ENCODE data around the gene YJU2.
"Not testable (repeated sequence)": the region's sequence is repeated elsewhere in the genome, so short reads cannot be mapped to it uniquely, and the experiment has no call there.

Gene YJU2

DNA sequence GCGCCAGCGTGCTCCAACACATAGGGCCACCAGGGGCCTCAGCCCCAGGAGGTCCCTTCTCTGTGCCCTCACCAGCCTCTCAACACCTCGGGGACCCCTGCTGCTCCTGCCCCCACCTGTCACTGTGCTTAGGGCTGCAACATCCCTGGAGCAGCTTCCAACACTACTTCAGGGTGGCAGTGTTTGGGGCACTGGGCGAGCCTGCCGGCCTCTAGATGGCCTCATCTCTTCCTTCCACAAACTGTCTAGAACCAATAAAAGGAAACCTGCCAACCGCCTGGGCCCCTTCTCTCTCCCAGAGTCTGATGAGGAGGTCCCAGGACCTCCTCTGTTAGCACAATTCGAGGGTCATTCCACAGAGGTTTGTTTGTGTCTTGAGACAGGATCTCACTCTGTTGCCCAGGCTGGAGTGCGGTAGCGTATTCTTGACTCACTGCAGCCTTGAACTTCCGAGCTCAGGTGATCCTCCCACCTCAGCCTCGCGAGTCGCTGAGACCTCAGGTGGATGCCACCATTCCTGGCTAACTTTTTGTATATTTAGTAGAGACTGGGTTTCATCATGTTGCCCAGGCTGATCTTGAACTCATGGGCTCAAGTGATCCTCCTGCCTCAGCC is 22.0 kb downstream of the YJU2 start:
- DNase-seq = no peak

DNA sequence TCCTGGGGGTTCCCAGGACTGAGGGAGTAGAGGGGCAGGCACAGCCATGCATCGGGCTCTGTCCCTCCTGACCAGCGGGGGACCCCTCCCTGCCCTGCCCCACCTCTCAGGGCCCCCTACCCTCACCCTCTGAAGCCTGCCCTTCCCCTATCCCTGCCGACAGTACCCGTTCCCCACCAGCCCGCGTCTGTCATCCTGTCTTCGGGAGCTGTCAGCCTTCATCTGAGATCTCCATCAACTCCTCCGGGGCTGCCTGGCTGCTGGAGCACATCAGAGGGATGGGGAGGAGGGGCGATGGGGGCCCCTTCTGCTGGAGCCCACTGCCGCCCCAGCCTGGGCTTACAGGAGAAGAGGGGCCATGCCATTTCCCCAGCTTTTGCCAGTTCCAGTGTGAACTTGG is 26.0 kb downstream of the YJU2 start:
- no peak for DNase-seq

DNA sequence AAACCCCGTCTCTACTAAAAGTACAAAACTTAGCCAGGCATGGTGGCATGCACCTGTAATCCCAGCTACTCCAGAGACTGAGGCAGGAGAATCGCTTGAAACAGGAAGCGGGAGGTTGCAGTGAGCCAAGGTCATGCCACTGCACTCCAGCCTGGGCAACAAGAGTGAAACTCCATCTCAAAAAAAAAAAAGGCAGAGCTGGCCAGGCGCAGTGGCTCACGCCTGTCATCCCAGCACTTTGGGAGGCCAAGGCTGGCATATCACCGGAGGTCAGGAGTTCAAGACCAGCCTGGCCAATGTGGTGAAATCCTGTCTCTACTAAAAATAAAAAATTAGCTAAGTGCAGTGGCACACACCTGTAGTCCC is 27.4 kb downstream of the YJU2 start:
- DNase-seq = not testable (repeated sequence)

DNA sequence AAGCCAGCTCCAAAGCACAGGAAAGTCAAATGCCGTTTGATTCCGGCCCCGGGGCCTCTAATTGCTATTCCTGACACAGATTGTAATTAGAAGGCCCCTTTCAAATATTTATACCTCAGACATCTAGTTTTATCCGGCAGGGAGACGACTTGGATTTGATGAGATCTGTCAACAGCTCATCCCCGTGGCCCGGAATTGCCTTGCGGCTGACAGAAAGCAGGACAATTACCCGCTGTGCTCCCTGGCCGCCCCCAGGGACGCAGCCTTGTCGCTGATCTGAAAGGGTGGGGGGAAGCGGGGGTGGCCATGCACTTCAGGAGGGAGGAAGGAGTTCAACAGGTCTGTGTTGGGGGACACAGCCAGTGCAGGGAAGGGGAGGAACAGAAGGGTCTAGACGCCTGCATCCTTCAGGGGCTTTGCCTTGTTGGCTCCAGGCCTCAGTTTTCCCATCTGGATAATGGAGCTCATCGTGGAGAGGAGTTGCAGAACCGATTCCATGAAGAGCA is 30.4 kb downstream of the YJU2 start:
- no peak for DNase-seq

DNA sequence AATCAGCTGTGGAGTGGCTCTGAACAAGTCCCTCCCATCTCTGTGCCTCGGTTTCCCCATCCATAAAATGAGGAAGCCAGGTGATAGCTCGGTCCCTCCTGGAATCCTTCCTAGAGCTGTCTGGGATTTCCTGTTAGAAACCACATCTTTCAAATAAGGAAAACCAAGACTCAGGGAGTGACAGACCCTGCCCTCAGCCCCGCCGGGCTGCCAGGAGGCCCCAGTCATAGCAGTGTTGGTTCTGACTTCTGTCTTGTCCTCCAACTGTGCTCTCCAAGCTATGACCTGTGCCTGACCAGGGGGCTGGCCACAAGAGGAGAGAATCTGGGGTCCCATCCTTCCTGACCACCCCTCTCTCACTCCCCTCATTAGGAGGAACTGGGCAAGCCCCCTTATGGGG is 31.1 kb downstream of the YJU2 start:
- no peak for DNase-seq

DNA sequence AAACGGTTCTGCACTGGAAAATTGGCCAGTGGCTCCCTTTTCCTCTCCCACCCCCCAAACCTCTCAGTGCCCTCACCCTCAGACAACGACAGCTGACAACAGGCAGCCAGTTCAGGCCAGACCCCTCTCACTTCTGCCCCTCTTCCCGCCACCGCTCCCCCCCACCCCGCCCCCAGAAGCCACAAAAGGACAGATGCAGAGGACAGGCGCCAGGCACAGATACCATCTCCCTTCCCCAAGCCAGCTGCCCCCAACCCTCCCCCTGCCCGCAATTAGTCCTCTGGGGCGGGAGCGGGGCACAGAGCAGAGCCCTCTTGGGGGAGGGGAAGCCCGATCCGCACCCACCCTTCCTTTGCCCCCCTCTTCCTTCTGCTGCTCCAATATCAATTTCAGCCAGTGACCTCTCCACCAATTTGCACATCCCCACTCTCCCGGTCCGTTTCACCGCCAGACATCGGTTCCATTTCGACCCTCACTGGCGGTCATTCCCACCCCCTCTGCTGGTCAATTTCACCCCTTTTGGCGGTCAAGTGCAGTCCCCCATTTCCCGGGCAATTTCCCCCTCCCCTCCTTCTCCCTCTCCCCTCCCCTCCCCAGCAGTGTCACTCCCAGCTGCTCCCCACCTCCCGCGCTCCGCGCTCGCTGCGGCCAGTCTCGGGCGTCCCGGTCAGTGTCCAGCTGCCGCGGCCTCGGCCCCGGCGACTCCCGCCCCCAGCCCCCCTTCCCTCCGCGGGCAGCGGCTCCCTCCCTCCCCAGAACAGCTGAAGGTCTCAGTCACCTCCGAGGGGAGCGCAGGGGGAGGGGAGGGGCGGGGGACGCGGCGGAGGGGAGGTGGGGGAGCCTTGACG is 31.8 kb downstream of the YJU2 start, which contains the start of gene SHD:
Gene SHD (plus strand): TSS at position 848 of the 848 bp plus-strand sequence. CDS start 798 bp downstream, outside the sequence.
- DNase-seq = no peak

DNA sequence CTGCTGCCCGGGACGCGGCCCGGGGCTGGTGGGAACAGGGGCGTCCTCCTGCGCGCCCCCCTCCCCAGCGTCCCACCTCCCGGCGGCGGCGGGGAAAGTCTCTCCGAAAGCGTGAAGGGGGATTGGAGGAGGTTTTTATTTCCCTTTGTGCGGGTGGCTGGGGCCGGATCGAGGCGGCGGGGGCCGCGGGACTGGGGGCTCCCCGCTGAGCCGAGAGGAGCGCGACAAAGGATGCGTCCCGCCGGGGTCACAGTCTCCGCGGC is 32.3 kb downstream of the YJU2 start:
- DNase-seq = no peak

DNA sequence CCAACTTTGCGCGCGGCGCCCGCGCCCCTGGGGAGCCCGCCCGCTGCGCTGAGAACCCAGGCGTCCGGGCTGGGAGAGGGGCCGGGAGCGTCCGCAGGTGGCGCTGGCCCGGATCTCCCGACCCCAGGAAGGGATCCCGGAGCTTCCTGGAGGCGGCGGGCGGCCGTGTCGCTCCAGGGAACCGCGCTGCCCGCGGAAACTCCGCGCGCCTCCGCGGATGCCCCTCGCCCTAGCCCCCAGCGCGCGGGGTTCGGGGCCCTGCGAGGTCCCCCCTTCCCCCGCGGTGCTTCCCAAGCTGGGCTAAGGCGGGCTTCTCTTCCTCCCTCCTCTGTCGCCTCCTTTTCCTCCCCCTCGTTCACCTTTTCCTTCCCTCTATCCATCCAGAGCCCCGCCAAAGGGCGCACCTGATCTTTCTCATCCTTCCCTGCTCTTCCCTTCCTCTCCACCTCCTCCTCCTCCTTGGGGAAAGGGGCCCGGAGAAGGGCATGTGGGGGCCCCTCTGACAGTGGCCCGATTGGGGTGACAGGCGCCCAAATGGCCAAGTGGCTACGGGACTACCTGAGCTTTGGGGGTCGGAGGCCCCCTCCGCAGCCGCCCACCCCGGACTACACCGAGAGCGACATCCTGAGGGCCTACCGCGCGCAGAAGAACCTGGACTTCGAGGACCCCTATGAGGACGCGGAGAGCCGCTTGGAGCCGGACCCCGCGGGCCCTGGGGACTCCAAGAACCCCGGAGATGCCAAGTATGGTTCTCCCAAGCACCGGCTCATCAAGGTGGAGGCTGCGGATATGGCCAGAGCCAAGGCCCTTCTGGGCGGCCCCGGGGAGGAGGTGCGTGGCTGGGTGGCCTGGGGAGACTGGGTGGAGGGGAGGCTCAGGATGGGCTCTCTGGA is 32.9 kb downstream of the YJU2 start:
- DNase-seq = no peak

DNA sequence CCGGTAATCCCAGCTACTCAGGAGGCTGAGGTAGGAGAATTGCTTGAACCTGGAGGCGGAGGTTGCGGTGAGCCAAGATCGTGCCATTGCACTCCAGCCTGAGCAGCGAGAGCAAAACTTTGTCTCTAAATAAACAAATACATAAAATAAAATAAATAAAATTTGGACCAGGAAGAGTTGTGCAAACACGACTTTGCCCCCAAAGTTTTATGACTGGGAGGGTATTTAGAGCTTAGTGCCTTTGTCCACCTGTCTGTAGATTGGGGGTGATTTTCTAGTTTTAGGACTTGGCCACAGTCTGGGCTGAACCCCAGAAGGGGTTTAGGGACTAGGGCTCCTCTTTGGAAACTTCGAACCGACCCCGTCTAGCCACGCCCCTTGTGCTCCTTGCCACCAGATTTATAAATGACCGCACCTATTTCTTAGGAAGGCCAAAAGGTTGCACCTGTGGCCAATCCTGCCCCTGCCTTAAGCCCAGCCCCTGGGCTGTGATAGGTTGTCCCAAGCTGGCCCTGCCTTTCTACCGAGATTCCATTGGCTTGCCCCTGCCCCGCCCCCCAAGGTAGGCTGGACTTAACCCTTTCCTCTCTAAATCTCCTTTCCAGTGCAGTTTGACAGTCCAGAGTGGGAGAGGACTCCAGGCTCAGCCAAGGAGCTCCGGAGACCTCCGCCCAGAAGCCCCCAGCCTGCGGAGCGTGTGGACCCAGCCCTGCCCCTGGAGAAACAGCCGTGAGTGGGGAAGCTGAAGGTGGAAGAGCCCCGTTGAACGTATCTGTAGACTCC is 37.5 kb downstream of the YJU2 start:
- DNase-seq = no peak

DNA sequence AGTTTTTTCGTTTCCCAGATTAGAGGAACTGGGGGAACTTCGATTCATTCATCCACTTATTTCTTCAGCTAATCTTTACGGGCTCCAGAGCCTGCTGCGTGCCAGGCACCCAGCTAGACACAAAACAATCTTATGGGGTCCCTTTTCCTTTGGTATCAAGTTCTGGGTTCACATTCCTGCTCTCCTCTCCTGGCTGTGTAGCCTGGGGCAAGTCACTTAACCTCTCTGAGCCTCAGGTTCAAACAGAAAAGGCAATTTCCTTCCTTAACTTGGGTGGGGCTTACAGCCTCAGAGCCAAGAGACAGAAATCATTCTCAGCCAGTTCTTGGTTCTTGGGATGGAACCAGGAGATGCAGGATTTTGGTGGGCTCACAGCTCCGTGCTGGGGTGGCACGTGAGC is 38.1 kb downstream of the YJU2 start:
- no peak for DNase-seq

DNA sequence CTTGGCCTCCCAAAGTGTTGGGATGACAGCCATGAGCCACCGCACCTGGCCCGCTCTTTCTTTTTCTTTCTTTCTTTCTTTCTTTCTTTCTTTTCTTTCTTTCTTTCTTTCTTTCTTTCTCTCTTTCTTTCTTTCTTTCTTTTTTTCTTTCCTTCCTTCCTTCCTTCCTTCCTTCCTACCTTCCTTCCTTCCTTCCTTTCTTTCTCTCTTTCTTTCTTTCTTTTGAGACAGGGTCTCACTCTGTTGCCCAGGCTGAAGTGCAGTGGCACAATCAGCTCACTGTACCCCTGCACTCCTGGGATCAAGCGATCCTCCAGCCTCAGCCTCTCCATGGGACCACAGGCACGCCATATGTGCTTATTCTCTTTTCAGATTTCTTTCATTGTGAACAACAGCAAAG is 39.3 kb downstream of the YJU2 start:
- DNase-seq = not testable (repeated sequence)

DNA sequence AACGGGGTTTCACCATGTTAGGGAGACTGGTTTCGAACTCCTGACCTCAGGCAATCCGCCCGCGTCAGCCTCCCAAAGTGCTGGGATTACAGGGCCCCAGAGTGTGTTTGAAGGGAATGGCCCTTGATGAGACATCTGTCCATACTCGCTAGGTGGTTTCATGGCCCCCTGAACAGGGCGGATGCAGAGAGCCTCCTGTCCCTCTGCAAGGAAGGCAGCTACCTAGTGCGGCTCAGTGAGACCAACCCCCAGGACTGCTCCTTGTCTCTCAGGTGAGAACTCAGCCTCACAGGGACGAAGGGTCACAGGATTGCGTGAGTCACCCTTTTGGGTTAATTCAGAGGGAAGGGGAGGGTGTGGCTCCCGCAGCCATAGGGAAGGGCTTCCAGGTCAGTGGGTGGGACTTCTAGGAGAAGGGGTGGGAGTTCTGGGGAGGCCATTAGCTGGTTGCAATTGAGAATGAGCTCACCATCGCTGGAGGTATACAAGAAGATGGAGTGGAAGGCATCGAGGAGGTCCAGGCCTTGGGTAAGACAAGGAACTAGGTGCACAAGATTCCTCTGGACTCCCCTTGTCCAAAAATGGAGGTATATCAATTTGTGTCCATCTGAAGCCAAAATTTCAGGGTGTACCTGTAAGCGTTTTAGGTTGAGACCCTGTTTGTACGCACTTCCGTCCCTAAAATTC is 41.4 kb downstream of the YJU2 start:
- DNase-seq = no peak

DNA sequence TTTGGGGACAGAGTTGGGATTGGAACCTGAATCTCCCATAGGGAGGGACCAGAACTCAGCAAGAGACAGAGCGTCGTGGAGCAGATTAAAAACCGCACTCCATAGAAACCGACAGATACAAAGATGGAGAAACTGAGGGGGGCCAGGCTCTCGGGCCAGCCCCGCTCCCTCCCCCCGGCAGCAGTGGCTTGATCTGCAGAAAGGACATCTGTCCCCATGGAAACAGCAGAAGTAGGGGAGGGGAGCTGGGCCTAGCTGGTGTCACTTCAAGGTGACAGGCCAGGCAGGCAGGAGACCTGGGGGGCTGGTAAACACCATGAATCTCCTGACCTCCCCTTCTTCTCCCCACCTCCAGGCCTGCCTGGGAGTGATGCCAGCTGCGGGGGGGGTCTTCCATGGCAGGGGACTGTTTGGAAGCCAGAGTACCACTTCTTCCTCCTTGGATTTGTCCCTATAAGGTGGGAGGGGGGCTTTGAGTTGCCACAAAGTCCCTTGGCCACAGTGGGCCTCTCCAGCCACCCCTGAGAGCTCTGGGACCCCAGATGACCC is 44.4 kb downstream of the YJU2 start:
- DNase-seq = no peak

DNA sequence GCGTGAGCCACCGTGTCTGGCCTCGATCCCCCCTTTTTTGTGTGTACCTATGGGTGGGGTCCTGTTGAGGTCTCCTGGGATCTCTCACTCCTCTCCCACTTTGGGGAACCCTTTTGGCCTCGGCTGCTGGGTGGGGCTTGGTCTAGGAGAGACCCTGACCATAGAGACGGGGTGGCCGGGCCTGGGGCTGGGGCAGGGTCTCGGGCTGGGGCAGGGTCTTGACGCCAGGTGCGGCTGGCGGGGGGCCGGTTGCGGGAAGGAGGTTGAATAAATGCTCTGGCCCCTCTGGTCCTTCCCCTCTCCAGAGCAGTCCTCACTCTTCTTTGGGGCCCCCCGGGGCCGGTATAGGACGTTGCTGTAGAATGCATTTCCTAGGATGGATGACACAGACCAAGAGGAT is 45.6 kb downstream of the YJU2 start:
- DNase-seq = no peak

DNA sequence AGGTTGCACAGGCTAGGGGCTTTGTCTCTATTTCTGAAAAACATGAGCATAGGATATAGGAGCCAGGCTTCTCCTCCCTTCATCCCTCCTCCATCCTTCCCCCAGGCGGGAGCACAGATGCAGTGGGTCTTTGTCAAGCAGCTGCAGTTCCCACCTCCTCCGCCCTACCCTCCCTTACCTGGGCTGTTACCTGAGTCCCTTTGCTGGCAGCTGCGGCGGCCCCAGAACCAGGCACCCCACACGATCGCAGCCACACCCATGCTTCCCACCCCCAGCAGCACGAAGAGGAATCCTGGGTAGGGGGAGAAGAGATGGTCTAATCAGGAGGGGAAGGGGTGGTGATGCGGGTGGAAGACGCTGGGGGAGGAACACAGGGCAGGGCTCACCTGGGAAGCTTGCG is 47.5 kb downstream of the YJU2 start:
- DNase-seq = no peak

DNA sequence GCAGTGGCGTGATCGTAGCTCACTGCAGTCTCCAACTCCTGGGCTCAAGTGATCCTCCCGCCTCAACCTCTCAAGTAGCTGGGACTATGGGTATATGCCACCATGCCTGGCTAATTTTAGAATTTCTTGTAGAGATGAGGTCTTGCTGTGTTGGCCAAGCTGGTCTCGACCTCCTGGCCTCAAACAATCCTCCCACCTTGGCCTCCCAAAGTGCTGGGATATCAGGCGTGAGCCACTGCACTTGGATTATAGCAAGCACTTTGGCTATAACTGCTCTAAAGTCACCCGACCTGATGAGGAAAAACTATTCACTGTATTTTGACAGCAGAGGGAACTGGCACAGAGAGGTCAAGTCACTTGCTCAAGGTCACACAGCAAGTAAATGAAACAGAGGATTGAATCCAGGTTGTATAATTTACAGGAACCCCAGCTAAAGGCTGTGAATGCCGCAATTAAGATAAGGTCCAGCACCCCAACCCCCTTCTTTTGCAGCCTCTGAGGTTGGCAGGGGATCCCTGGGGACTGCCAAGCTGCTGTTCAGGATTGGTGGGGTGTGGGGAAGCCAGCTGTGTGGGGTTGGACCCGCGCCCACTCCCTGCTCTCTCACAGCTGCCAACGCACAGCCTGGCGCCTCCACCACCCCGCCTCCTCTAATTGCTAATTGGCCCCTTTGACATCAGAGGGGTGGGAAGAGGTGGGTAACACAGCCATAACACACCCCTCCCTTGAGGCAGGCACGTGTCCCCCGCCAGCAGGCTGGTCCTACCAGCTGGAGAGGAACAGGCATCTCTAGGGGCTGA is 49.3 kb downstream of the YJU2 start:
- peak; percentile 81 for DNase-seq

DNA sequence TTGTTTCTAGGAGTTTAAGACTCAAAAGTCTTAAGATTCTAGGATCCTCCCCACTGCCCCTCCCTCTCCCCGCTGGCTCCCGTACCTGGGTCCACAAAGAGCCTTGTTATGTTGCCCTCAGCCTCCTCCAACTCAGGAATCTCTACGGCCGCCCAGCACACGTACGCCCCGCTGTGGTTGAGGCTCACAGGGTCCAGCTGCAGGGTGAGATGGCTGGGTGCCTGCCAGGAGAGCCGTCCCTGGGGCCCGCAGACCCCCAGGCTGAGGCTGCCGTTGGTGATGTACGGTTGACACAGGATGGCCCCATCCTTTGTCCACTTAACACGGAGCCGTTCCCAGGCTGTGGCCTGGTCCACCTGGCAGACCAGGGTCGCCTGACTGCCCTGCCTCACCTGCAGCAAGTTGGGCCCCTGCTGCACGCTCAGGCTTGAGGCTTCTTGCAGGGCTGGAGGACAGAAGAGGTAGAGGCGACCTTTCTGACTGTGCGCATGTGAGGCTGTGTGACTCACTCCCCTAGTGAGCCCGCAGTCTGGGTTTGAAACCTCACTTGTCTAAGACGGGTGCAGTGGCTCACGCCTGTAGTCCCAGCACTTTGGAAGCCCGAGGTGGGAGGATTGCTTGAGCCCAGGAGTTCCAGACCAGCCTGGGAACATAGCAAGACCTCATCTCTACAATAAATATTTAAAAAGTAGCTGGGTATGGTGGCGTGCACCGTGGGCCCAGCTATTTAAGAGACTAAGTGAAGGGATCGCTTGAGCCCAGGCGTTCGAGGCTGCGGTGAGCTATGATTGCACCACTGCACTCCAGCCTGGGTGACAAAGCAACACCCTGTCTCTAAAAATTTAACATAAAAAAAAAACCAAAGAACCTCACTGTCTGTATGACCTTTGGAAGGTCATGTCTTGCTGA is 51.3 kb downstream of the YJU2 start:
- no peak for DNase-seq

DNA sequence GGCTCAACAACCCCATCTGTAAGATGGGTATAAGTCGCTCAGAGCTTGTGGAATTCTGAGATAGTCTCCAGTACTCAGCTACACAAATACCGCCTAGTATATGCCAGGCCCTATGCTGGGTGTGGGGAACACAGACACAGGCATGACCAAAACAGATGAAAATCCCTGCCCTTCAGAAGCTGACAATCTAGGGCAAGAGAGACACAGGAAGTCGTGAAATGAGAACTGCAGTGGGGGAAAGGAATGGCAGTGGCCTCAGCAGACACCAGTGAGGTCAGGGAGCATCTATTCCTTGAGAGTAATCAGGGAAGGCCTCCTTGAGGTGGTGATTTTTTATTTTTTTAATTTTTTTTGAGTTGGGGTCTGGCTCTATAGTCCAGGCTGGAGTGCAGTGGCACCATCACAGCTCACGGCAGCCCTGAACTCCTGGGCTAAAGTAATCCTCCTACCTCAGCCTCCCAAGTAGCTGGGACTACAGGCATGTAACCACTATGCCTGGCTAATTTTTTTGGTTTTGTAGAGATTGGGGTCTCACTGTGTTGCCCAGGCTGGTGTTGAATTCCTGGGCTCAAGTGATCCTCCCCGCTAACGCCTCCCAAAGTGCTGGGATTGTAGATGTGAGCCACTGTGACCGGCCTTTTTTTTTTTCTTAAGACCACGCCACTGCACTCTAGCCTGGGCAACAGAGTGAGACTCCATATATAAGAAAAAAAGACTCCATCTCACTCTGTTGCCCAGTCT is 52.1 kb downstream of the YJU2 start:
- no peak for DNase-seq

DNA sequence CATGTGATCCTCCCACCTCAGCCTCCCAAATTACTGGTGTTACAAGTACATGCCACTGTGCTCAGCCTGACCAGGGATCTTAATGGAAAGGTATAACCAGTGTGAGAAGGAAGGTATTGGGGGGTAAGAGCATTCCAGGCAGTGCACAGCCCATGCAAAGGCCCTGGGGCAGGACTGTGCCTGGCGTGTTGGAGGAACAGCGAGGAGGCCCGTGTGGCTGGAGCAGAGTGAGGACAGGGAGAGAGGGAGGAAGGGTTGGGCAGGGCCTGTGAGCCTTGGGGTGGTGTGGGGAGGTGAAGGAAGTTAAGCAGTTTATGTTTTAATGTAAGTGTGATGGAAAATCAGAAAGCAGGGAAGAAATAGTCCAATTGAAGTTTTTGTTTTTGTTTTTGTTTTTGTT is 53.7 kb downstream of the YJU2 start:
- DNase-seq = no peak
